ENCODE data around the gene MOGAT2.

MOGAT2 gene

GRCh38 chr11:75779960-75780359, 62.3 kb downstream of the MOGAT2 start:
- DNase-seq (ENCODE audit: low read depth, low spot score) = no peak

GRCh38 chr11:75780888-75781287, 63.2 kb downstream of the MOGAT2 start:
- no peak for DNase-seq (ENCODE audit: low read depth, low spot score)

- DNase-seq (ENCODE audit: low read depth, low spot score) = no peak
Observed at GRCh38 chr11:75781296-75781695, 63.7 kb downstream of the MOGAT2 start.

- DNase-seq (ENCODE audit: low read depth, low spot score) = no peak
Observed at GRCh38 chr11:75781831-75782230, 64.2 kb downstream of the MOGAT2 start.

All from activated naive CD8-positive, alpha-beta T cell treated with anti-CD3 and anti-CD28 coated beads, Interleukin-2, amount 50 U/mL, for 16 hours (primary cell).